MG63 (cell line): ENCODE measurements around the gene PARS2. TPM values are rescaled to one million over a fixed set of nuclear protein-coding genes. Genes with fewer than 3 reads are reported as not detected.

Experiments used
- DNase-seq: peaks from one replicate; pipeline ENCODE4 v3.0.0-alpha.2; 2020
- H3K27me3 ChIP-seq: fragments of 250-450 bp; sonication (Bioruptor Pico); 2 replicates; pipeline ENCODE4 v1.5.1; 2020; ENCODE audit warnings: mild to moderate bottlenecking, moderate library complexity
- H3K36me3 ChIP-seq: fragments of 250-450 bp; sonication (Bioruptor Pico); 2 replicates; pipeline ENCODE4 v1.5.1; 2020; ENCODE audit warnings: mild to moderate bottlenecking, moderate library complexity
- H3K4me3 ChIP-seq: fragments of 250-450 bp; sonication (Bioruptor Pico); 2 replicates; pipeline ENCODE4 v1.5.1; 2020; ENCODE audit warnings: mild to moderate bottlenecking, moderate library complexity
- H3K9me3 ChIP-seq: fragments of 250-450 bp; sonication (Bioruptor Pico); 2 replicates; pipeline ENCODE4 v1.5.1; 2020; ENCODE audit warnings: mild to moderate bottlenecking, moderate library complexity
- total RNA-seq: library from RNA; depleted of rRNA; stranded (reverse); fragments of >200 nt; shearing (Covaris generic); gene quantifications from 2 replicates; pipeline ENCODE4 v1.2.3, GENCODE V29; 2014; ENCODE audit warnings: low replicate concordance

Gene PARS2
- total RNA-seq, 1 experiment from 2014 or later, result 7.5 TPM

GRCh38 chr1:54803761-54804470 lies 39.6 kb upstream of the PARS2 start:
- H3K36me3 ChIP-seq, result no peaks in the 10 kb centered on the region
- no peaks in the 10 kb centered on the region for H3K27me3 ChIP-seq
- H3K9me3 ChIP-seq, result no peaks in the 10 kb centered on the region
- H3K4me3 ChIP-seq, result no peak overlapping the region
- DNase-seq, result peak; percentile 91

- H3K4me3 ChIP-seq, result no peak within 1 kb of the TSS
- DNase-seq, result no peak
- H3K36me3 ChIP-seq, result no peaks in the 10 kb centered on the region
- no peaks in the 10 kb centered on the region for H3K9me3 ChIP-seq
- no peaks in the 10 kb centered on the region for H3K27me3 ChIP-seq
These were observed 36.8 kb upstream of the PARS2 start, which contains the start of gene TTC22 for GRCh38 chr1:54800899-54801759. Gene TTC22 (minus strand): TSS chr1:54801323. CDS start chr1:54801163, 160 bp downstream.

GRCh38 chr1:54800041-54800898 lies 35.9 kb upstream of the PARS2 start:
- Histone ChIP-seq H3K9me3 (no peaks in the 10 kb centered on the region), H3K36me3 (no peaks in the 10 kb centered on the region), H3K4me3 (no peak overlapping the region), H3K27me3 (no peaks in the 10 kb centered on the region)
- DNase-seq, result no peak

DNA sequence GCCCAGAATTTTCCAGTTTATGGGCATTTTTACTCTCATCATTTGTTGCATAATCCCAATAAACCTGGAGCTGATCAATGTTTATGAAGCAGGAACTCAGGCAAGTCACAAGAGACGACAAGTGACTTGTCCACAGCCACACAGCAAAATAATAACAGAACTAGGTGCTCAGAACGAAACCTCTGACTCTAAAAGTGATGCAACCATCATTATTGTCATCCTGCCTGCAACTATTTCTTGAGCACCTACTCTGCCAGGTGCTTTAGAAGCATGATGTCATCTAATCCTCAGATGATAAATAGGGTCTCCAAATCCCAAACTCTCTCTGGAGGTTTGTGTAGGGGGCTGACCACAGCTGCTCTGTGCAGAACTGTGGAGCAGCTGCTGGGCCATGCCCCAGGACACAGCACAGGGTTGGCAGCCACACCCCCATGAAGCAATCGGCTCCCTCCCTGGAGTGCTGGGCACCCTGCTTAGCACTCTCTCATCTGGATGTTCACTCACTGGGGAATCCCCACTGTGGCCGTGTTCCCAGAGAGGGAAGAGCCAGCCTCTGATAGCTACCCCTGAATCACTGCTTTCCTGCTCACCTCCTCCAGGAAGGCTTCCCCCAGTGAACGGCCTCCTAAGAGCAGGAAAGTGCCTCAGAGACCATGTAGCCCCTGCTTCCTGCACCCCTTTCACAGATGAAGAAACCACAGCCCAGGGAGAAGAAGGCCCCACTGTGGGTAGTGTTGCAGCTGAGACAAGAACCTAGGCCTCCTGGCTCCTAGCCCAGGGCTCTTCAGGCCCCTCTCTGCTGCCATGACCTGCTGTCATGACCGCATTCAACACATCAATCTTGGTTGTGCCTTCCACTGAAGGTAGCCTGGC lies 34.7 kb upstream of the PARS2 start:
- no peaks in the 10 kb centered on the region for H3K36me3 ChIP-seq
- no peak overlapping the region for H3K4me3 ChIP-seq
- H3K9me3 ChIP-seq, result no peaks in the 10 kb centered on the region
- no peaks in the 10 kb centered on the region for H3K27me3 ChIP-seq
- DNase-seq, result peak; percentile 87

- Histone ChIP-seq H3K4me3 (no peak overlapping the region), H3K27me3 (no peaks in the 10 kb centered on the region), H3K9me3 (no peaks in the 10 kb centered on the region), H3K36me3 (no peaks in the 10 kb centered on the region)
- DNase-seq, result no peak
These were observed 33.9 kb upstream of the PARS2 start for GRCh38 chr1:54798206-54798605.

DNA sequence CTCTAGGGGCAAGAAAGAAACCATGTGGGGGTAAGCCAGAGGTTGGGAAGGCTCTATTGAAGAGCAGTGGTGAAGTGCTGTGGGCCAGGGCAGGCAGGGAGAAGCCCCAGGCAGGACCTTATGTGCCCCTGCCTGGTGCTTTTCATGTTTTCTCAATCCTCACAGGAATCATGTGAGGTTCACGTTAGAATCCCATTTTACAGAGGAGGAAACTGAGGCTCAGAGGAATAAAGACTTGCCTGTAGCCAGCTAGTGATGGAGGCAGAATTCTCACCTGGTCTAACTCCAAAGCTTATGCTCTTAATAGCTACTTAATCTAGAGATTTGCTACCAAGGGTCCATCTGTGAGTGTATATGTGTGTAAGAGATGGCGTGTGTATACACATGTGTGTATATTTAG lies 32.6 kb upstream of the PARS2 start:
- H3K9me3 ChIP-seq, result peaks cover 3% of the 10 kb centered on the region; the same call in 1 of the 2 replicates
- no peak for DNase-seq
- H3K27me3 ChIP-seq, result no peaks in the 10 kb centered on the region
- no peaks in the 10 kb centered on the region for H3K36me3 ChIP-seq
- H3K4me3 ChIP-seq, result no peak overlapping the region

- no peak overlapping the region for H3K4me3 ChIP-seq
- peaks cover 4% of the 10 kb centered on the region; the same call in 1 of the 2 replicates for H3K9me3 ChIP-seq
- no peaks in the 10 kb centered on the region for H3K36me3 ChIP-seq
- H3K27me3 ChIP-seq, result no peaks in the 10 kb centered on the region
- no peak for DNase-seq
These were observed 31.6 kb upstream of the PARS2 start for GRCh38 chr1:54795841-54796468.

DNA sequence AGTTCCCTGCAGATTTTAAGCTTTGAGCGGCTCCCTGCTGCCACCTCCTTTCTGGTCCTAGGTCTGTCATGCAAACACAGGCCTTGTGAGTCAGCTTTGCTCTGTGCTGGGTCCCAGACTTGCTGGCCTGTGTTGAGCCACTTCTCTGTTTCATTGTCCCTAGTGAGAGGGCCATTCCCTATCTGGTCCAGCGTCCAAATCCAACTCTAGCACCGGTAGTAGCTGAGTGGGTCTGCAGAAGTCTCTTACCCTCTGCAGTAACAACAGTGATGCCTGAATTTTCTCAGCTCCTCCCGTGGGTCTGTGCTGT lies 31.0 kb upstream of the PARS2 start:
- Histone ChIP-seq H3K9me3 (peaks cover 4% of the 10 kb centered on the region; the same call in 1 of the 2 replicates), H3K27me3 (no peaks in the 10 kb centered on the region), H3K36me3 (no peaks in the 10 kb centered on the region), H3K4me3 (no peak overlapping the region)
- DNase-seq, result no peak

DNA sequence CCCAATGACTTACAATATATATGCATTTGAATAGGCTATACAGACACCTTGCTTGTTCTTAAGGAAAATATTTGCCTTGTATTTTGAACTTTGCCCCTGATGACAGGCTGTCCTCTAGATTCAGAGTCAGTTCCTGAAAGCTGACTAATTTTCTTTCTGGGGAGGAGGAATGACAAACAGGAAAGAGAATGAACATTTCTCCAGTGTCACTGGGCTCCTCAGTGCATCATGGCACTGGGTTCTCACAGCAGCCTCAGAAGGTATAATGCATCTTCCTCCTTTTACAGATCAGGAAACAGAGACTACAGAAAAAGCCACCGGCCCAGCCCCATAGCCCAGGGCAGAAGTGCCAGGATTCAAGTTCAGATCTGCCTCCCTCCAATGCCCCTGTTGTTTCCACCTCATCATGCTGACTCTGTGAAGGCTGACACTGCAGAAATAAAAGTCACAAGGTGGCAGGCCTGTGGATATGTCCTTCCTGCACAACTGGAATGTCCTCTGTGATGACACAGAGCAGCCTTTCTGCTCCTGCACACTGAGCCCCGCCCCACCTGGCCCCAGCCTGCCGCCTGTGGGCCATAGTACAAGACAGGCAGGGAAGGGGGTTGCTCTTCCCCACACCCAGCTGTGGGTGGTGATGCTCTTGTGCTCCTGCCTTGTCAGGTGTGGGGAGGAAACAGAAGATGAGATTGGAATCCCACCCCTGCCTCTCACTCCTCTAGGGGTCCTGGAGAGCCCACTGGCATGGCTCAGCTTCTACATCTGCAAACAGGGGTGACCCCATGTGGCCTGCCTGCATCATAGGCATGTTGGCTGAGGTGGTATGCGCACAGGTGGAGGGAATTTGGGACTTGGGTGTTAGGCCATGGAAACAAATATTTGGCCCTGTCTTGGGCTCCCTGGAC lies 30.4 kb upstream of the PARS2 start:
- H3K9me3 ChIP-seq, result peaks cover 4% of the 10 kb centered on the region; the same call in 1 of the 2 replicates

GRCh38 chr1:54792686-54793282 lies 28.5 kb upstream of the PARS2 start:
- Histone ChIP-seq H3K27me3 (no peaks in the 10 kb centered on the region), H3K4me3 (no peak overlapping the region), H3K9me3 (peaks cover 4% of the 10 kb centered on the region; the same call in 1 of the 2 replicates), H3K36me3 (no peaks in the 10 kb centered on the region)
- no peak for DNase-seq

More for the DNA sequence above, 30.4 kb upstream of the PARS2 start:
- Histone ChIP-seq H3K36me3 (no peaks in the 10 kb centered on the region), H3K27me3 (no peaks in the 10 kb centered on the region), H3K4me3 (no peak overlapping the region)
- no peak for DNase-seq

DNA sequence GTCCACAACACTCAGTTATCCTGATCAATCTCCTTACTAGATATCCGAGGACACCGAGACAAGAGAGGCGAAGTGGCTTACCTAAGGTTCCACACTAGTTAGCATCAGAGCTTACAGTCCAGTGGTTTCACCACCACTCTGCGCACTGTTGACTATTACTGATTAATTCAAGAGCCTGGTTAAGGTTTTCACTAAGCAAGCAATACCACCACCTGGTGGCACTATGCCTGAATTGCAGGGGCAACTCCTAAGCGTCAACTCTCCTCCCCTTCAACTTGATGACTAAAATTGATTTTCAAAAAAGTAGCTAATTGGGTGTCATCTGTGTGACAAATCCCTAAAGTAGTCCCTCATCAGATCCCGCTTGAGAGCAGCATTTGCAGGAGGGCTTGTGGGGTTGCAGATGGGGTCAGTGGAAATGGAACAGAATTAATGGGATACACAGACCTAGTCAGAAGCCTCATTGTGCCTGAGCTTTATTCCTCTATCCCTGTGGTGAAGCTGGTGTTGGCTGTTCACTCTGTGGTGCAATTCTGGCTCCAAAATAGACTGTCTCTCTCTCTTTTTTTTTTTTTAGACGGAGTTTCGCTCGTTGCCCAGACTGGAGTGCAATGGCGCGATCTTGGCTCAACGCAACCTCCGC lies 27.7 kb upstream of the PARS2 start:
- H3K27me3 ChIP-seq, result no peaks in the 10 kb centered on the region
- H3K36me3 ChIP-seq, result no peaks in the 10 kb centered on the region
- no peak overlapping the region for H3K4me3 ChIP-seq
- DNase-seq, result peak; percentile 14
- peaks cover 4% of the 10 kb centered on the region; the same call in 1 of the 2 replicates for H3K9me3 ChIP-seq

DNA sequence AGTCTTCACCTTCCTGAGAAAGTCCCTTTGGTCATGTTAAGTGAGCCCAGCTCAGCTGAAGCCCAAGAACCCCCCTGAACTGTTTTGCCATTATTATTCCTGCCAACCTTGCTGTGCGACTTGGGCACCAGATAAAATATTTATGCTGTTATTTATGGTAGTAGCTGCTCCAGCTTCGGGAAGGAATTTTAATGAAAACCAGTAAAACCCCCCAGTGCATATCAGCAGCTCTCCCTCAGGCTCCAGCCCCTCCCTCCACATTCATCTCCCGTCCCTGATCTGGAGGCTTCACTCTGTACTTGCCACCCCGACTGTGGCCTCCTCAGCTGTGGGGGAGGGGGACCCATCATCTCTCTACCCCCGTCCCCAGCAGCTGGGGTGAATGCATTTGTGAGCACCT lies 24.1 kb upstream of the PARS2 start:
- DNase-seq, result no peak
- Histone ChIP-seq H3K9me3 (peaks cover 4% of the 10 kb centered on the region; the same call in 1 of the 2 replicates), H3K4me3 (no peak overlapping the region), H3K27me3 (no peaks in the 10 kb centered on the region), H3K36me3 (no peaks in the 10 kb centered on the region)

DNA sequence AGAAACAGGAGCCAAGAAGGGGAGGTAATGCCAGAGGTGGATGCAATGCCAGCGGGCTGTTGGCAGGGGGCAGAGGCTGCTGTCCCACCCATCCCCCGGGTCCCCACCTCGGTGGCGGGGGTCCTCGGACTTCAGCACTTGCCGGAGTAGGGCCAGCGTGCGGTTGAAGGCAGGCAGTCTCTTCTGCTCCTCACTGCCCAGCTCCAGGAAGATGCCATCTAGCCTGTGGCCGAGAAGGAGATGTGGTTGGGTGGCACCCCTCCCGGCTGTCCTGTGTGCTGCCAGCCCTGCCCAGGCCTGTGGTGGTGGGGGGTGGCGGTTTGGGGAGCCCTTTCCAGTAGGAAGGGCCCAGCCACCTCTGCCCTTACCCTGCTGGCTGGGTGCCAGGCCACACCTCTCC lies 23.3 kb upstream of the PARS2 start:
- DNase-seq, result no peak
- Histone ChIP-seq H3K4me3 (no peak overlapping the region), H3K9me3 (peaks cover 4% of the 10 kb centered on the region; the same call in 1 of the 2 replicates), H3K36me3 (no peaks in the 10 kb centered on the region), H3K27me3 (no peaks in the 10 kb centered on the region)

DNA sequence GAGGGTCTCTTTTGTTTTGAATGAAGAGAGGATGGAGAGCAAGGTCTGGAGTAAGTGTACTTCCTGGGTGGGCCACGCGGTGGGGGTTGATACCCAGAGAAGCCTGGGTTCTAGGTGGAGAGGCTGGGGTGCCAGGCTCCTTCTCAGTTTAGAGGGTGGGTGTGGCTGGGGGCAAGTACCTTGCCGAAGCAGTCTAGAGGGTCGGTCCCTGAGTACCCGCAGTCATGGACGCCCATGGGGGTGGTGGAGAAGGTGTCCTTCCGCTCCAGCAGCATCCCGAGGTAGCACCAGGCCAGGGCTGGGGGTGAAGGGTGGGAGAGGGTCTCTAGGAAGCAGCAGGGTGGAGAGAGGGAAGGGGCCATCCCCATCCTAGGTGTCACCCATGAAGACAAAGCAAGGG lies 22.5 kb upstream of the PARS2 start:
- Histone ChIP-seq H3K4me3 (no peak overlapping the region), H3K9me3 (no peaks in the 10 kb centered on the region), H3K36me3 (no peaks in the 10 kb centered on the region), H3K27me3 (no peaks in the 10 kb centered on the region)
- no peak for DNase-seq
